Smooth muscle cell (in vitro differentiated cells): Measurements from ENCODE around the gene LRG1. TPM values are rescaled to one million over a fixed set of nuclear protein-coding genes. Genes with fewer than 3 reads are reported as not detected.

Source experiments
- DNase-seq: peaks from one replicate; lab custom pipeline; 2025; ENCODE audit not compliant: unreplicated experiment; lab: John Stamatoyannopoulos, UW
- H2AFZ ChIP-seq: fragments of 200-600 bp; sonication (generic); 2 replicates; pipeline ENCODE4 v1.6.0; 2016; ENCODE audit warnings: antibody characterized with exemption, low read depth, mild to moderate bottlenecking
- H3F3A ChIP-seq: fragments of 200-600 bp; sonication (generic); 2 replicates; pipeline ENCODE4 v1.6.0; 2017; ENCODE audit warnings: antibody characterized with exemption, low read depth
- H3K27ac ChIP-seq: fragments of 200-600 bp; sonication (generic); 2 replicates; pipeline ENCODE4 v1.5.1; 2016; ENCODE audit warnings: low read depth, mild to moderate bottlenecking
- H3K27me3 ChIP-seq: fragments of 200-600 bp; sonication (generic); 2 replicates; pipeline ENCODE4 v1.6.1; 2016; ENCODE audit warnings: low read depth, mild to moderate bottlenecking
- H3K36me3 ChIP-seq: fragments of 200-600 bp; sonication (generic); 2 replicates; pipeline ENCODE4 v1.5.1; 2016; ENCODE audit warnings: low read depth
- H3K4me1 ChIP-seq: fragments of 200-600 bp; sonication (generic); 2 replicates; pipeline ENCODE4 v1.5.1; 2016; ENCODE audit warnings: low read depth
- H3K4me2 ChIP-seq: fragments of 200-600 bp; sonication (generic); 2 replicates; pipeline ENCODE4 v1.6.0; 2016; ENCODE audit warnings: mild to moderate bottlenecking
- H3K4me3 ChIP-seq: fragments of 200-600 bp; sonication (generic); 2 replicates; pipeline ENCODE4 v1.5.1; 2016; ENCODE audit warnings: mild to moderate bottlenecking
- H3K79me2 ChIP-seq: fragments of 200-600 bp; sonication (generic); 2 replicates; pipeline ENCODE4 v1.6.0; 2016; ENCODE audit warnings: low read depth, mild to moderate bottlenecking
- H3K9ac ChIP-seq: fragments of 200-600 bp; sonication (generic); 2 replicates; pipeline ENCODE4 v1.6.0; 2016; ENCODE audit warnings: low read depth
- H3K9me3 ChIP-seq: fragments of 200-600 bp; sonication (generic); replicated peaks from 2 replicates; pipeline ENCODE4 v1.5.1; 2016; ENCODE audit warnings: low read depth
- H4K20me1 ChIP-seq: fragments of 200-600 bp; sonication (generic); 2 replicates; pipeline ENCODE4 v1.6.0; 2016; ENCODE audit warnings: low read depth
- WGBS: methylation state at CpG from one replicate; pipeline ENCODE4 v1.1.7; 2016; ENCODE audit warnings: low lambda C conversion rate; 5-methylcytosine and 5-hydroxymethylcytosine counted together
- polyA plus RNA-seq: library from polyadenylated mRNA; unstranded; fragments of >200 nt; fragmentation: Nextera tagmentation; extraction: Ambion mirVana; gene quantifications from 2 replicates; pipeline ENCODE4 v1.2.1, GENCODE V29; 2016
- total RNA-seq: library from RNA; depleted of rRNA; stranded (reverse); fragments of >200 nt; gene quantifications from 2 replicates; pipeline ENCODE4 v1.2.3, GENCODE V29; 2014
- TF ChIP-seq, protein P1 (sequence below): fragments of 200-600 bp; sonication (generic); IDR thresholded peaks from 2 replicates; pipeline ENCODE4 v1.5.1; 2017; ENCODE audit warnings: borderline replicate concordance, mild to moderate bottlenecking, antibody characterized with exemption; ENCODE audit not compliant: insufficient read depth, poor library complexity, severe bottlenecking

Gene LRG1
- total and polyA plus RNA-seq, 2 experiments from 2014 or later: not detected

DNA sequence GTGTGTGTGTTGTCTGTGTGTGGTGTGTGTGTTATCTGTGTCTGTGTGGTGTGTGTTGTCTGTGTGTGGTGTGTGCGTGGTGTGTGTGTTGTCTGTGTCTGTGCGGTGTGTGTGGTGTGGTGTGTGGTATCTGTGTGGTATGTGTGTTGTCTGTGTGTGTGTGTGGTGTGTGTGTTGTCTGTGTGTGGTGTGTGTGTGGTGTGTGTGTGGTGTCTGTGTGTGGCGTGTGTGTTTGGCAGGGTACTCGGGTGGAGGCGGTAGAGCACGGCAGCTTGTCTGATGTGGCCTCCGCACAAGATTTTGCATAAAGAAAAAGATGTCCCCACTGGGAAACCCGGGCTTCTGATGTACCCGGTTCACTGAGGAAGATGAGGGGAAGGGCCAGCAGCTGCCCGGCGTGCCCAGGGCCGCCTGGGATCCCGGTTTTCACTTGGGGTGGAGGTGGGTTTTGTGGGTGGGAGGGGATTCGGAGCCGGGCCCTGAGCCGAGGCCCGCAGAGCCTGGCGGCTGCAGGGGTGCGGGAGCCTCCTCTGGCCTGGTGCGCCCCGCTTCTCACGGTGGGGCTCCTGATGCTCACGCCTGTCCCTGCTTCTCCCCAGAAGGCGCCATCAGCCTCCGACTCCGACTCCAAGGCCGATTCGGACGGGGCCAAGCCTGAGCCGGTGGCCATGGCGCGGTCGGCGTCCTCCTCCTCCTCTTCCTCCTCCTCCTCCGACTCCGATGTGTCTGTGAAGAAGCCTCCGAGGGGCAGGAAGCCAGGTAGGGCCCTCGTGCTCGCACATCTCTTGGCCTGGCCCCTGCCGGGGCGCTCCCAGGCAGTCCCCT is 46.5 kb downstream of the LRG1 start:
- Histone ChIP-seq H2AFZ (no peak overlapping the region), H3F3A (no peaks in the 10 kb centered on the region), H3K9ac (no peak overlapping the region), H3K36me3 (no peaks in the 10 kb centered on the region), H3K79me2 (peaks cover 3% of the 10 kb centered on the region), H3K9me3 (no peaks in the 10 kb centered on the region), H3K4me1 (no peaks in the 10 kb centered on the region), H3K27me3 (no peaks in the 10 kb centered on the region), H3K27ac (no peak overlapping the region), H4K20me1 (no peaks in the 10 kb centered on the region), H3K4me3 (no peak overlapping the region), H3K4me2 (no peak overlapping the region)
- over 99% methylated on average over 21 of the region's 41 CpGs for WGBS
- TF ChIP-seq, protein P1, sequence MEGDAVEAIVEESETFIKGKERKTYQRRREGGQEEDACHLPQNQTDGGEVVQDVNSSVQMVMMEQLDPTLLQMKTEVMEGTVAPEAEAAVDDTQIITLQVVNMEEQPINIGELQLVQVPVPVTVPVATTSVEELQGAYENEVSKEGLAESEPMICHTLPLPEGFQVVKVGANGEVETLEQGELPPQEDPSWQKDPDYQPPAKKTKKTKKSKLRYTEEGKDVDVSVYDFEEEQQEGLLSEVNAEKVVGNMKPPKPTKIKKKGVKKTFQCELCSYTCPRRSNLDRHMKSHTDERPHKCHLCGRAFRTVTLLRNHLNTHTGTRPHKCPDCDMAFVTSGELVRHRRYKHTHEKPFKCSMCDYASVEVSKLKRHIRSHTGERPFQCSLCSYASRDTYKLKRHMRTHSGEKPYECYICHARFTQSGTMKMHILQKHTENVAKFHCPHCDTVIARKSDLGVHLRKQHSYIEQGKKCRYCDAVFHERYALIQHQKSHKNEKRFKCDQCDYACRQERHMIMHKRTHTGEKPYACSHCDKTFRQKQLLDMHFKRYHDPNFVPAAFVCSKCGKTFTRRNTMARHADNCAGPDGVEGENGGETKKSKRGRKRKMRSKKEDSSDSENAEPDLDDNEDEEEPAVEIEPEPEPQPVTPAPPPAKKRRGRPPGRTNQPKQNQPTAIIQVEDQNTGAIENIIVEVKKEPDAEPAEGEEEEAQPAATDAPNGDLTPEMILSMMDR: no peak
- no peak for DNase-seq

DNA sequence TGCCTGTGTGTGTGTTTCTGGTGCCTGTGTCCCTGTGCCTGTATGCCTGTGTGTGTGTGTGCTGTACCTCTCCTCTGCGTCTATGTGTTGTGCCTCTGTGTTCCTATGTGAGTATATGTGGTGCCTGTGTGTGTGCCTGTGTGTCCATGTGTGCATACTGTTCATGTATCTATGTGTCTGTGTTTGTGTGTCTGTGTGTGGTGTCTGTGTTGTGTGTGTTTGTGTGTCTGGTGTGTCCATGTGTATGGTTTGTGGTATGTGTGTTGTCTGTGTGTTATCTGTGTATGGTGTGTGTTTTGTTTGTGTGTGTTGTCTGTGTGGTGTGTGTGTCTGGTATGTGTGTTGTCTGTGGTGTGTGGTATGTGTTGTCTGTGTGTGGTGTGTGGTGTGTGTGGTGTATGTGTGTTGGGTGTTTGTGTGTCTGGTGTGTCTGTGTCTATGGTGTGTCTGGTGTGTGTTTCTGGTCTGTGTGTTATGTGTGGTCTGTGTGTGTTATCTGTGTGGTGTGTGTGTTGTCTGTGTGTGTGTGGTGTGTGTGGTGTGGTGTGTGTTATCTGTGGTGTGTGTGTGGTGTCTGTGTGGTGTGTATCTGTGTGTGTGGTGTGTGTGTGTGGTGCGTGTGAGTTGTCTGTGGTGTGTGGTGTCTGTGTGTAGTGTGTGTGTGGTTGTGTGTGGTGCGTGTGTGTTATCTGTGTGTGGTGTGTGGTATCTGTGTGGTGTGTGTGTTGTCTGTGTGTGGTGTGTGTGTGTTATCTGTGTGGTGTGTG is 47.3 kb downstream of the LRG1 start:
- H3K4me3 ChIP-seq: no peak overlapping the region
- WGBS: 100% methylated on average over 3 of the region's 3 CpGs
- no peak overlapping the region for H3K9ac ChIP-seq
- no peak overlapping the region for H3K27ac ChIP-seq
- no peaks in the 10 kb centered on the region for H3F3A ChIP-seq
- no peak overlapping the region for H3K4me2 ChIP-seq
- TF ChIP-seq, protein P1: no peak
- H2AFZ ChIP-seq: no peak overlapping the region
- peaks cover 3% of the 10 kb centered on the region for H3K79me2 ChIP-seq
- H3K9me3 ChIP-seq: no peaks in the 10 kb centered on the region
- H4K20me1 ChIP-seq: peaks cover 2% of the 10 kb centered on the region
- H3K4me1 ChIP-seq: no peaks in the 10 kb centered on the region
- DNase-seq: no peak
- no peaks in the 10 kb centered on the region for H3K27me3 ChIP-seq
- H3K36me3 ChIP-seq: no peaks in the 10 kb centered on the region

DNA sequence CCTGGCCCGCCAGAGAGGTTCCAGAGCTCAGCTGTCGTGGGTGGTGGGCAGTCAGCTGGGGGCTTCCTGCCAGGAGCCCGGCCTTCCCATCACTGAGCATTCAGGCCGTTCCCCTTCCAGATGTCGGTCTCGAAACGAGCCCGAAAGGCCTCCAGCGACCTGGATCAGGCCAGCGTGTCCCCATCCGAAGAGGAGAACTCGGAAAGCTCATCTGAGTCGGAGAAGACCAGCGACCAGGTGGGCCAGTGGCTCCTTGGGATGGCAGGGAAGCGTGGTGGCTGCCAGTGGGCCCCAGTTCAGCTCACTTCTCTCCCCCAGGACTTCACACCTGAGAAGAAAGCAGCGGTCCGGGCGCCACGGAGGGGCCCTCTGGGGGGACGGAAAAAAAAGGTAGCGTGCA is 48.4 kb downstream of the LRG1 start:
- Histone ChIP-seq H3K4me2 (no peak overlapping the region), H3K9me3 (no peaks in the 10 kb centered on the region), H2AFZ (no peak overlapping the region), H3K4me3 (no peak overlapping the region), H3K9ac (no peak overlapping the region), H3F3A (no peaks in the 10 kb centered on the region), H3K27ac (no peak overlapping the region), H3K79me2 (peaks cover 3% of the 10 kb centered on the region), H3K27me3 (no peaks in the 10 kb centered on the region), H3K36me3 (no peaks in the 10 kb centered on the region), H3K4me1 (no peaks in the 10 kb centered on the region), H4K20me1 (peaks cover 5% of the 10 kb centered on the region)
- WGBS: 98% methylated on average over 21 of the region's 21 CpGs
- DNase-seq: no peak
- TF ChIP-seq, protein P1: no peak
